Keratinocyte (primary cell): ENCODE measurements around the gene CCDC192.

Source experiments
- CTCF ChIP-seq, 3 experiments: IDR thresholded peaks in 1 of 3; conservative IDR thresholded peaks in 1 of 3; optimal IDR thresholded peaks in 1 of 3; 2 replicates in 2 of 3; 3 replicates in 1 of 3; pipeline versions ENCODE3 to v1.5.1; 2011; ENCODE audit warnings: low read length in 3 of 3, mild to moderate bottlenecking in 3 of 3, moderate library complexity in 2 of 3, control low read depth in 1 of 3, inconsistent platforms in 1 of 3; ENCODE audit not compliant: insufficient read depth in 2 of 3; ENCODE audit errors: extremely low read depth in 1 of 3
- EZH2 ChIP-seq: IDR thresholded peaks from one replicate; pipeline ENCODE4 v1.6.1; 2012; ENCODE audit warnings: inconsistent platforms, mild to moderate bottlenecking, low read length, moderate library complexity

GRCh38 chr5:127912411-127912810 lies 209.2 kb downstream of the CCDC192 start:
- TF ChIP-seq EZH2 = no peak
- no peak for TF ChIP-seq CTCF (optimal IDR thresholded peaks at IDR 0.05 in 1 of 3, IDR thresholded peaks at IDR 0.05 in 1 of 3, conservative IDR thresholded peaks at IDR 0.05 in 1 of 3; ENCODE audit: extremely low read depth in 1 of 3, insufficient read depth in 2 of 3, low read length in 3 of 3)
